ENCODE data around the gene HHATL. TPM values are rescaled to one million over a fixed set of nuclear protein-coding genes. Genes with fewer than 3 reads are reported as not detected.

The HHATL gene
- total RNA-seq, 1 donor from 2014 or later, result not detected

DNA sequence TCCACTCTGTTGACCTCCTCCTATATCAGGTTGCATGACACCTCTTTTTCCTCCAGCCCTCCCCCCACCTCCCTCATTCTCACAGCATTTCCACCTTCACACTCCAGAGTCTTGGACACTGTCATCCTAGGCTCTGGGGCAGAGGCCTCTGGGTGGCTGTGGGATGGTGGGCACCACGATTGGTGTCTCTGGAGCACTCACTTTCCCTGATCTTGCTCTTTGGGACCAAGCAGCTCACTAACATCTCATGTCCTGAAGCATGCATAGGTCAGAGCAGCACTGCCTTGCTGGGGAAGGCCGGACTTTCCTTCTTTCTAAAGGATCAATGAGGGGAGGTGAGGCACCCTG lies 34.2 kb downstream of the HHATL start:
- H3K27ac ChIP-seq, result no peak overlapping the region
- H3K9me3 ChIP-seq, result no peaks in the 10 kb centered on the region
- H3K27me3 ChIP-seq, result no peaks in the 10 kb centered on the region
- no peak overlapping the region for H3K4me3 ChIP-seq
- H3K4me1 ChIP-seq, result peaks cover 0 to 26% of the 10 kb centered on the region in 2 donors
- TF ChIP-seq, protein P1, sequence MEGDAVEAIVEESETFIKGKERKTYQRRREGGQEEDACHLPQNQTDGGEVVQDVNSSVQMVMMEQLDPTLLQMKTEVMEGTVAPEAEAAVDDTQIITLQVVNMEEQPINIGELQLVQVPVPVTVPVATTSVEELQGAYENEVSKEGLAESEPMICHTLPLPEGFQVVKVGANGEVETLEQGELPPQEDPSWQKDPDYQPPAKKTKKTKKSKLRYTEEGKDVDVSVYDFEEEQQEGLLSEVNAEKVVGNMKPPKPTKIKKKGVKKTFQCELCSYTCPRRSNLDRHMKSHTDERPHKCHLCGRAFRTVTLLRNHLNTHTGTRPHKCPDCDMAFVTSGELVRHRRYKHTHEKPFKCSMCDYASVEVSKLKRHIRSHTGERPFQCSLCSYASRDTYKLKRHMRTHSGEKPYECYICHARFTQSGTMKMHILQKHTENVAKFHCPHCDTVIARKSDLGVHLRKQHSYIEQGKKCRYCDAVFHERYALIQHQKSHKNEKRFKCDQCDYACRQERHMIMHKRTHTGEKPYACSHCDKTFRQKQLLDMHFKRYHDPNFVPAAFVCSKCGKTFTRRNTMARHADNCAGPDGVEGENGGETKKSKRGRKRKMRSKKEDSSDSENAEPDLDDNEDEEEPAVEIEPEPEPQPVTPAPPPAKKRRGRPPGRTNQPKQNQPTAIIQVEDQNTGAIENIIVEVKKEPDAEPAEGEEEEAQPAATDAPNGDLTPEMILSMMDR (IDR thresholded peaks at IDR 0.05), result no peak
- intact Hi-C loops (cut with DNase I), result no loop called here
- DNase-seq (ENCODE audit: low spot score in 2 of 2), result no peak
- no peaks in the 10 kb centered on the region for H3K36me3 ChIP-seq

DNA sequence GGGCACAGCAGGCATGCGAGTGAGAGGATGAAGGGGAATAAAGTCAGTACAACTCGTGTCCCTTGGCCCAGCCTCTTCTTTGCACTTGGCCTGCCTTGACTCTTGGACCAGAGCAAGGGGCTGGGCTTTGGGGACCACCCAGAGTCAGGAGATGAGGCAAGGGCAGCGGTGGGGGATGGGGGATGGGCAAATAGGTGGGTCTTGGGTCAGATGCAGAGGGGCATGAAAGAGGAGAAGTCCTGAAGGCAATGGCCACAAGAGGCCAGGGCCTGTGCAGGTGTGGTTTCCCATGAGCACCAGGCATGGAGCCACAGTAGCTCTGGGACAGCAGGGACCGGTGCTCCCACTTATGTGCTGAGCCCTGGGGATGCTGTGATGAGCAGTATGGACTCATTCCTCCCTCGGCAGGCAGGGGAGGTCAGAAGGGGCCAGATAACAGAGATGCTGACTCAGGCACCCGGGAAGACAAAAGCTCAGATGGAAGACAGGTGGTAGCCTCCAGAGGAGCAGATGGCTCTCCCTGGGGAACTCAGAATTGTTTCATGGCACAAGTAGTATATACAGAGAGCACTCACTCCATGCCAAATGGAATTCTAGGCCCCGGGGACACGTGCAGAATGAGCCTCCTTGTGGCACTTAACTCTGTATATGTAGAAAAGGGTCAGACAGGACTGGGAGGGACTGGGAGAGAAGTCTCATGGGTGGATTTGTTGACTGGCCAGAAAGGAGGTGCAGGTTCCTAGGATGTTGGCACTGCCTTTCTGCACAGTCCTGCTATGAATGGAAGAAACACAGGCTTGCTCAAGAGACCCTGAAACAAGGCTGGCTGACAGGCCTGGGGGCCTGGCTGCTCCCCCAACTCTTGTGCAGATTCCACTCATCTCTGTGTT lies 34.8 kb downstream of the HHATL start:
- DNase-seq (ENCODE audit: low spot score in 2 of 2), result peak in 1 of 2 donors; percentile 63
- no peaks in the 10 kb centered on the region for H3K9me3 ChIP-seq

DNA sequence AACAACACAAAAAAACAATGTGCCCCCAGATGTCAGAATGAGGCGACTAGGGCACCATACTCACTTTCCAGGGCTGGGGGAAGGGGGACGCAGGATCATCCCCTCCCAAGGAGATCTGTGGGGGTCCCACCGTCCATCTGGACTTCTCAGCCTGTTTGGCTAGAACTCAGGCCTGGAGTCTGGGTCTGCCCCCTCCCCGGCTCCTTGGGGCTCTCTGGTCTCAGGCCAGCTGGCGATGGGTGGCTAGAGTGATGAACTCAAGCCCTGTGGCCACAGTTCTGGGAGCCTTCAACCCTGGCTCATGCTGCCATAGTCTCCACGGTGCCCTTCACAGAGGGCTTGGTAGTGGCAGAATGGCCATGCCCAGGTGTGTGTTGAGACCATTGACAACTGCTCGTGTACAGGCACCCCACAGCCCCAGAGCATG lies 35.5 kb downstream of the HHATL start:
- peak in 1 of 2 donors; percentile 63 for DNase-seq (ENCODE audit: low spot score in 2 of 2)

More for the DNA sequence above, 34.8 kb downstream of the HHATL start:
- TF ChIP-seq, protein P1 (IDR thresholded peaks at IDR 0.05), result no peak
- no peaks in the 10 kb centered on the region for H3K36me3 ChIP-seq
- H3K4me1 ChIP-seq, result peaks cover 0 to 26% of the 10 kb centered on the region in 2 donors
- no peak overlapping the region for H3K4me3 ChIP-seq
- peak overlapping the region; percentile 77 to 88 for H3K27ac ChIP-seq
- H3K27me3 ChIP-seq, result no peaks in the 10 kb centered on the region
- intact Hi-C loops (cut with DNase I), result no loop called here

DNA sequence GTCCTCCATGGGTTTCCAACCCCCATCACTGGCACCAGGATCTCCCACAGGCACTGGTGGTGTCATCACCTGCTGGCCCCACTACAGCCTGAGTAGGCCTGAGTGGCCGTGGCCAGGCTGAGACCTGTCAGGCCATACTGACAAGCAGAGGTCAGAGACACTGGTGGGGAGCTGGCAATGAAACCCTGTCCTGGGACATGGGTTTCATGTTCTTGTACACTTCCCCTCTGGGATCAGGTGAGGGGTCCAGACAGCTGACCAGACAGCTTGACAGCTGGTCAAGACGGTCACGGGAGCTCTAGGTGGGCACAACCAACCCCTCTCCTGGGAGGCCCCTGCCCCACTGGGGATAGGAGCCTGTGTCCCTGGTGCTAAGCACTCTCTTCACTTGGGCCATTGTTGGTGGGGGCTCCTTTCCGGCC lies 36.0 kb downstream of the HHATL start:
- H3K9me3 ChIP-seq, result no peaks in the 10 kb centered on the region
- TF ChIP-seq, protein P1 (IDR thresholded peaks at IDR 0.05), result no peak
- no peaks in the 10 kb centered on the region for H3K36me3 ChIP-seq
- peak overlapping the region; percentile 77 to 88 for H3K27ac ChIP-seq
- H3K27me3 ChIP-seq, result no peaks in the 10 kb centered on the region
- H3K4me3 ChIP-seq, result no peak overlapping the region
- intact Hi-C loops (cut with DNase I), result no loop called here
- peaks cover 0 to 26% of the 10 kb centered on the region in 2 donors for H3K4me1 ChIP-seq
- peak in 1 of 2 donors; percentile 68 for DNase-seq (ENCODE audit: low spot score in 2 of 2)

More for the DNA sequence above, 35.5 kb downstream of the HHATL start:
- Histone ChIP-seq H3K27me3 (no peaks in the 10 kb centered on the region), H3K4me3 (no peak overlapping the region), H3K27ac (peak overlapping the region; percentile 77 to 88), H3K4me1 (peaks cover 0 to 26% of the 10 kb centered on the region in 2 donors), H3K36me3 (no peaks in the 10 kb centered on the region), H3K9me3 (no peaks in the 10 kb centered on the region)
- intact Hi-C loops (cut with DNase I), result no loop called here
- TF ChIP-seq, protein P1 (IDR thresholded peaks at IDR 0.05), result no peak

DNA sequence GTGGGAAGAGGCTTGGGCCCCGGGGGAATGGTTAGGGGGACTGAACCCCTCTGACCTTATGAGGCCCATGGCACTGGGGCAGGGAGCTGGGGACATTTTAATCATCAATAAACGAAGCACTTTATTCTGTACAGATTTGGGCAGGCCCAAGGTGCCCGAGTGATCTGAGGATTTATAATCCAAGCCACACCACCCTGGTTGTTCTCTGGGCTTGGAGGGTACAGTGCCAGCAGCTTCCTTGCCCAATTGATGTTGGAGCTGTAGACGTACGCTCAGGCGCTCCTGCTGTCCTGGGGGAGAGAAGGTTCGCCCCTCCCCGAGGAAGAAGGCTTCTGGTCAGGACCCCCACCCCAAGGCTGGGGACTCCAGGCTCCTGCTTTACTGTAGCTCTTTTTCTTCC lies 36.6 kb downstream of the HHATL start:
- peaks cover 0 to 26% of the 10 kb centered on the region in 2 donors for H3K4me1 ChIP-seq
- TF ChIP-seq, protein P1 (IDR thresholded peaks at IDR 0.05), result no peak
- H3K27me3 ChIP-seq, result no peaks in the 10 kb centered on the region
- peak overlapping the region; percentile 77 to 88 for H3K27ac ChIP-seq
- H3K4me3 ChIP-seq, result no peak overlapping the region
- no peaks in the 10 kb centered on the region for H3K9me3 ChIP-seq
- intact Hi-C loops (cut with DNase I), result no loop called here
- H3K36me3 ChIP-seq, result peaks cover 4 to 5% of the 10 kb centered on the region in 2 donors
- no peak for DNase-seq (ENCODE audit: low spot score in 2 of 2)

Data from ascending aorta (tissue), 2 donors.